Breast epithelium (tissue), 4 donors: Measurements from ENCODE around the gene TMEM238L. TPM values are rescaled to one million over a fixed set of nuclear protein-coding genes. Genes with fewer than 3 reads are reported as not detected.

Experiments
- DNase-seq, 2 donors: peaks; one replicate each; pipeline ENCODE4 v3.0.0-alpha.2; 2019; ENCODE audit warnings: low spot score in 2 of 2
- H3K27ac ChIP-seq, 2 donors: fragments of 200-600 bp; sonication (generic) in 1 of 2; one replicate each; pipeline ENCODE4 v1.5.1; 2016 to 2019; ENCODE audit warnings: mild to moderate bottlenecking in 1 of 2
- H3K27me3 ChIP-seq, 2 donors: fragments of 200-600 bp; sonication (generic) in 1 of 2; one replicate each; pipeline versions ENCODE4 v1.5.1 to v1.6.0; 2017 to 2019; ENCODE audit warnings: control low read depth in 1 of 2, mild to moderate bottlenecking in 1 of 2
- H3K36me3 ChIP-seq: fragments of 200-600 bp; one replicate; pipeline ENCODE4 v1.5.1; 2019
- H3K4me1 ChIP-seq, 2 donors: fragments of 200-600 bp; sonication (generic); one replicate each; pipeline ENCODE4 v1.5.1; 2016 to 2019; ENCODE audit warnings: control low read depth in 1 of 2
- H3K4me3 ChIP-seq, 3 donors: fragments of 200-600 bp; sonication (generic); 1 replicate in 2 of 3; 2 replicates in 1 of 3; pipeline ENCODE4 v1.5.1; 2016 to 2019; ENCODE audit warnings: mild to moderate bottlenecking in 3 of 3, moderate library complexity in 2 of 3
- H3K9me3 ChIP-seq, 2 donors: fragments of 200-600 bp; sonication (generic) in 1 of 2; one replicate each; pipeline ENCODE4 v1.5.1; 2016 to 2019; ENCODE audit warnings: control low read depth in 1 of 2
- POLR2A ChIP-seq: fragments of 450-650 bp; IDR thresholded peaks from one replicate; pipeline ENCODE4 v1.6.1; 2016; ENCODE audit warnings: antibody characterized with exemption, mild to moderate bottlenecking, moderate library complexity
- POLR2AphosphoS5 ChIP-seq, 3 donors: sonication (generic); formaldehyde crosslinking; IDR thresholded peaks; one replicate each; pipeline ENCODE4 v1.6.1; 2017; ENCODE audit warnings: antibody characterized with exemption in 3 of 3
- intact Hi-C: fragments of 100-400 bp; cut with DNase I; formaldehyde crosslinking; loops from one replicate; pipeline ENCODE4 v1.15.1; 2023; ENCODE audit warnings: low total_unique reads
- total RNA-seq, 3 donors: library from RNA; depleted of rRNA; stranded (reverse); fragments of >200 nt; gene quantifications; one replicate each; pipeline ENCODE4 v1.1.0, GENCODE V29; 2016
- TF ChIP-seq, protein P1 (sequence below), 3 donors: fragments of 450-650 bp; IDR thresholded peaks; one replicate each; pipeline ENCODE4 v1.5.1; 2016 to 2017; ENCODE audit warnings: antibody characterized with exemption in 3 of 3, mild to moderate bottlenecking in 3 of 3, moderate library complexity in 3 of 3

Gene TMEM238L
- total RNA-seq, 3 donors from 2014 or later = 0.66 TPM; not detected in 2

DNA sequence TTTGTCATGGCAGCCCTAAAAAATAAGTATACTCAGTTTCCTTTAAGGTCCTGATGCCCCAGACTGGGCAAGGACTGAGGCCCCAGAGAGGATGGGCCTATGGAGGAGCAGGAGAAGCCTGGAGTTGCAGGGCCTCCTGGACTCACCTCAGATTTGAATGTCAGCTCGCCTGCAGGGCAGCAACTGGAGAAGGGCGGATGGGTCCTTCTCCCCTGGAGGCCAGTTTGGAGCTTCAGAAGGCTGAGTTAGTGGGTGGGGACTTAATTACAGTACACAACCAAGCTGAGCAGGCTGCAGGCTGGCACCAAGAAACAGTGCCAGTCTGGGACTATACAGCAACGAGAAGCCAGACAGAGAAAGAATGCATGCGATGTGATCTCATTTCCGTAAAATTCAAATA is 27.8 kb upstream of the TMEM238L start:
- no peaks in the 10 kb centered on the region for H3K27me3 ChIP-seq
- H3K4me3 ChIP-seq = no peak overlapping the region
- no peak for DNase-seq
- H3K9me3 ChIP-seq = no peaks in the 10 kb centered on the region
- H3K27ac ChIP-seq = no peak overlapping the region
- TF ChIP-seq POLR2A (no peak), POLR2AphosphoS5 (IDR thresholded peaks at IDR 0.05) (no peak)
- TF ChIP-seq, protein P1, sequence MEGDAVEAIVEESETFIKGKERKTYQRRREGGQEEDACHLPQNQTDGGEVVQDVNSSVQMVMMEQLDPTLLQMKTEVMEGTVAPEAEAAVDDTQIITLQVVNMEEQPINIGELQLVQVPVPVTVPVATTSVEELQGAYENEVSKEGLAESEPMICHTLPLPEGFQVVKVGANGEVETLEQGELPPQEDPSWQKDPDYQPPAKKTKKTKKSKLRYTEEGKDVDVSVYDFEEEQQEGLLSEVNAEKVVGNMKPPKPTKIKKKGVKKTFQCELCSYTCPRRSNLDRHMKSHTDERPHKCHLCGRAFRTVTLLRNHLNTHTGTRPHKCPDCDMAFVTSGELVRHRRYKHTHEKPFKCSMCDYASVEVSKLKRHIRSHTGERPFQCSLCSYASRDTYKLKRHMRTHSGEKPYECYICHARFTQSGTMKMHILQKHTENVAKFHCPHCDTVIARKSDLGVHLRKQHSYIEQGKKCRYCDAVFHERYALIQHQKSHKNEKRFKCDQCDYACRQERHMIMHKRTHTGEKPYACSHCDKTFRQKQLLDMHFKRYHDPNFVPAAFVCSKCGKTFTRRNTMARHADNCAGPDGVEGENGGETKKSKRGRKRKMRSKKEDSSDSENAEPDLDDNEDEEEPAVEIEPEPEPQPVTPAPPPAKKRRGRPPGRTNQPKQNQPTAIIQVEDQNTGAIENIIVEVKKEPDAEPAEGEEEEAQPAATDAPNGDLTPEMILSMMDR (IDR thresholded peaks at IDR 0.05) = no peak
- intact Hi-C loops = no loop called here
- no peaks in the 10 kb centered on the region for H3K36me3 ChIP-seq
- no peaks in the 10 kb centered on the region for H3K4me1 ChIP-seq

DNA sequence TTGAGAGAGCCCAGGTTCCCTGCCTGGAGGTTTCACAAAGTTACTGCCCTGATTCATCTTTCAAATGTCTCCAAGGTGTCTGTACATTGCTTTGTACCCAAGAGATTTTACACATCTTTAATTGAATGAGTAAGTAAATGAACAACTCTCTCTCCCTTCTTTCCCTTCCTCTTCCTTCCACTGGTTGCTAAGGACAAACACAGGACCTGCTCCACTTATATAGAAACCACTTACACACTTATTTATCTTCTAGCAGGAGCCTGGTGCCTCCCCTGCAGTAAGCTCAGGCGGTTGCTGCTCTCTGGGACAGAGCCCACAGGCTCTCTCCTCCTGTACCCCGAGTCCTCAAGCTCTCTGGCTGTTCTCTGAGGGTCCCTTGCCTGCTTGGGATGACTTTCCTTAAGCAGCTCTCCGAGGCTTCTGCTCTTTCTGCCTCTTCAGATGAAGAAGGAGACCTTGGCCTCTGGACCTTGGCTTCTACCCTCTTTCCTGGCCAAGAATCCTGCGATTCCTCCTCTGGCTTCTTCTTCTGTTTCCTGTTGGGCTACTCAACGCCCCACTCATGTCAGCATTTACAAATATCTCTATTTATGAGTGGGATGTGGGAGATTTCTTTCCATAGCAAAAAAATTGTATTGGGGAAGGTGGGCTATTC is 24.1 kb upstream of the TMEM238L start:
- intact Hi-C loops = no loop called here
- Histone ChIP-seq H3K27me3 (no peaks in the 10 kb centered on the region), H3K27ac (no peak overlapping the region), H3K36me3 (no peaks in the 10 kb centered on the region), H3K4me1 (no peaks in the 10 kb centered on the region), H3K4me3 (no peak overlapping the region), H3K9me3 (no peaks in the 10 kb centered on the region)
- no peak for DNase-seq
- TF ChIP-seq POLR2A (no peak), POLR2AphosphoS5 (IDR thresholded peaks at IDR 0.05) (no peak)
- TF ChIP-seq, protein P1 (IDR thresholded peaks at IDR 0.05) = no peak

DNA sequence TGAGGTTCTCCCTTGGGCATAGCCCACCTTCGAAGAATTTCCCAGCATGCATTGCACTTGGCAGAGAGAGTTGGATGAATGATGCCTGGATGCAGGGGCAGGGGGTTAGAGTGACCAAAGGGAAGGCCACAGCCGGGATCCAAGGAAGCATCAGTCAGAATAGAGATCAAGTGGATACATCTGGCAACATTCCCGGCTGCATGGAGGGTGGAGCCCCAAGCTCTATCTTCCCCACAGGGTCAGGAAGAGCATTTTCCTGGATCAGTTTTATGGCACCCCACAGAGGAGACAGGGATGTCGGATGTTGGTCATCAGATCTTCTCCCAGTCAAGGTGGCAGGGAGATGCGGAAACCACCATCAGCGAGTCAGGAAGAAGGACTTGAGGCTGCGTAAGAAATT is 21.0 kb upstream of the TMEM238L start:
- intact Hi-C loops = no loop called here
- H3K36me3 ChIP-seq = no peaks in the 10 kb centered on the region
- H3K27me3 ChIP-seq = peaks cover 0 to 1% of the 10 kb centered on the region in 2 donors
- no peak overlapping the region for H3K4me3 ChIP-seq
- no peaks in the 10 kb centered on the region for H3K9me3 ChIP-seq
- DNase-seq = no peak
- no peaks in the 10 kb centered on the region for H3K4me1 ChIP-seq
- TF ChIP-seq POLR2A = no peak
- no peak for TF ChIP-seq POLR2AphosphoS5 (IDR thresholded peaks at IDR 0.05)
- TF ChIP-seq, protein P1 (IDR thresholded peaks at IDR 0.05) = no peak
- H3K27ac ChIP-seq = no peak overlapping the region

DNA sequence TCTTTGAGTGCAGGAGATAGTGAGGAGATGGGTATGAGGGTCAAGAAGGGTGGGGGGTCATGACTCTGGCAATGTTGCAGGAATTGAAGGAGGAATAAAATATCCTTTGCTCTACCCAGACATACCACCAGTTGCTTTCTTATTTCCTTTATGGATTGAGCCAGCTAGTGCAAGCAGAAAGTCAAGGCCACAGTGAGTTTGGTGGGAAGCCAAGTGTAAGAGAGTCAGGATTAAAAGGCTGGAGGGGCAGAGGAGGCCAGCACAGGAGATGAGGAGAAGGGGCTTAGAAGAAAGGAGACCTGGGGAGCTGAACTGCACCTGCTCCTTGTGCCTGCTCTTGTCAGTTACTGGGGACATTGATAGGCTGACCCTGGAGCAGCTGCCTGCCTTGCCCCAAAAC is 17.9 kb upstream of the TMEM238L start:
- H3K4me3 ChIP-seq = no peak overlapping the region

DNA sequence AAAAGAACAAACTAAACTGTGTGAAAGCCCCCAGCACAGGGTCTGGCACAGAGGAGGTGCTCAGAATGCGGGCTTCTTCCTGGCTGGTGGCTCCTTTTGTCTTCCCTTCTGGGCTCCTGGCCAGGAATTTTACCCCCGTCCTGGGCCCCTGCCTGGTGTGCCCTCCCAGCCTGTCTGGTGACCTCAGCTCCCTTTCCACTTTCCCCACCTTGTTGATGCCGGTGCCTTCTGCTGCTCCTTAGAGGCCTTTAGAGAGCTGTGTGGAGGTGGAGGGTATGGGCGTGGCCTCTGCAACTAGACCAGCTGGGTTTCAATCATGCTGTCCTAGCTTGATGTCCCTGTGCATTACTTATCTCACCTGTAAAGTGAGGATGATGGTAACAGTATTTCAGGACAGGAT is 17.2 kb upstream of the TMEM238L start:
- no peak overlapping the region for H3K4me3 ChIP-seq
- peaks cover 0 to 3% of the 10 kb centered on the region in 2 donors for H3K27me3 ChIP-seq
- TF ChIP-seq, protein P1 (IDR thresholded peaks at IDR 0.05) = no peak
- TF ChIP-seq POLR2A = no peak
- TF ChIP-seq POLR2AphosphoS5 (IDR thresholded peaks at IDR 0.05) = no peak
- intact Hi-C loops = no loop called here
- no peaks in the 10 kb centered on the region for H3K36me3 ChIP-seq
- DNase-seq = no peak
- H3K27ac ChIP-seq = no peak overlapping the region
- H3K9me3 ChIP-seq = no peaks in the 10 kb centered on the region
- H3K4me1 ChIP-seq = no peaks in the 10 kb centered on the region

More for the DNA sequence above, 17.9 kb upstream of the TMEM238L start:
- no peak for DNase-seq
- Histone ChIP-seq H3K4me1 (no peaks in the 10 kb centered on the region), H3K27me3 (peaks cover 0 to 3% of the 10 kb centered on the region in 2 donors), H3K27ac (no peak overlapping the region), H3K36me3 (no peaks in the 10 kb centered on the region), H3K9me3 (no peaks in the 10 kb centered on the region)
- intact Hi-C loops = no loop called here
- TF ChIP-seq, protein P1 (IDR thresholded peaks at IDR 0.05) = no peak
- TF ChIP-seq POLR2AphosphoS5 (IDR thresholded peaks at IDR 0.05) (no peak), POLR2A (no peak)
